GM23338 (cell line): ENCODE data around the gene EDEM1. TPM values are rescaled to one million over a fixed set of nuclear protein-coding genes. Genes with fewer than 3 reads are reported as not detected.

Experiments used
- ATAC-seq: fragments of 200-7000 bp; cut with Tn5 transposase; 3 replicates; pipeline ENCODE4 v1.9.1; 2020
- DNase-seq: peaks from one replicate; pipeline ENCODE4 v3.0.0-alpha.2; 2015; ENCODE audit warnings: low spot score
- H2AFZ ChIP-seq: fragments of 200-600 bp; sonication (generic); 2 replicates; pipeline ENCODE4 v1.8.0; 2016; ENCODE audit warnings: antibody characterized with exemption, mild to moderate bottlenecking, moderate library complexity
- H3F3A ChIP-seq: fragments of 200-600 bp; sonication (generic); replicated peaks from 2 replicates; pipeline ENCODE4 v1.8.0; 2017; ENCODE audit warnings: antibody characterized with exemption, mixed run types, low read depth
- H3K27ac ChIP-seq: fragments of 200-600 bp; sonication (generic); 2 replicates; pipeline ENCODE4 v1.6.1; 2016; ENCODE audit warnings: low read depth
- H3K27me3 ChIP-seq: fragments of 200-600 bp; sonication (generic); 2 replicates; pipeline ENCODE4 v1.8.0; 2016; ENCODE audit warnings: mild to moderate bottlenecking, mixed run types, moderate library complexity; ENCODE audit not compliant: insufficient read depth
- H3K36me3 ChIP-seq: fragments of 200-600 bp; sonication (generic); 2 replicates; pipeline ENCODE4 v1.8.0; 2016; ENCODE audit warnings: mild to moderate bottlenecking; ENCODE audit not compliant: insufficient read depth
- H3K4me1 ChIP-seq: fragments of 200-600 bp; sonication (generic); 2 replicates; pipeline ENCODE4 v1.8.0; 2016; ENCODE audit warnings: mild to moderate bottlenecking, moderate library complexity; ENCODE audit not compliant: insufficient read depth
- H3K4me2 ChIP-seq: fragments of 200-600 bp; sonication (generic); 2 replicates; pipeline ENCODE4 v1.7.1; 2017; ENCODE audit warnings: mixed run types
- H3K4me3 ChIP-seq: fragments of 200-600 bp; sonication (generic); 2 replicates; pipeline ENCODE4 v1.6.1; 2016; ENCODE audit warnings: mixed run types
- H3K79me2 ChIP-seq: fragments of 200-600 bp; sonication (generic); replicated peaks from 2 replicates; pipeline ENCODE4 v1.8.0; 2017; ENCODE audit warnings: mild to moderate bottlenecking; ENCODE audit not compliant: insufficient read depth
- H3K9me2 ChIP-seq: fragments of 200-600 bp; sonication (generic); 2 replicates; pipeline ENCODE4 v1.8.0; 2017; ENCODE audit not compliant: insufficient read depth
- H4K20me1 ChIP-seq: fragments of 200-600 bp; sonication (generic); replicated peaks from 2 replicates; pipeline ENCODE4 v1.8.0; 2017; ENCODE audit warnings: mild to moderate bottlenecking; ENCODE audit not compliant: insufficient read depth
- H3K27ac Mint-ChIP-seq: 2 replicates; pipeline ENCODE4 v1.8.0; 2020; ENCODE audit warnings: inconsistent platforms, mild to moderate bottlenecking, moderate library complexity, mixed read lengths
- H3K27me3 Mint-ChIP-seq: 3 replicates; pipeline ENCODE4 v1.8.0; 2022; ENCODE audit warnings: low read depth, mild to moderate bottlenecking, moderate library complexity, mixed read lengths, inconsistent platforms; ENCODE audit not compliant: insufficient read depth, poor library complexity
- H3K36me3 Mint-ChIP-seq: 3 replicates; pipeline ENCODE4 v1.8.0; 2021; ENCODE audit warnings: low read depth, mild to moderate bottlenecking, inconsistent platforms, moderate library complexity, mixed read lengths
- H3K4me1 Mint-ChIP-seq: 3 replicates; pipeline ENCODE4 v1.8.0; 2020; ENCODE audit warnings: mild to moderate bottlenecking, inconsistent platforms, mixed read lengths
- H3K4me3 Mint-ChIP-seq: 3 replicates; pipeline ENCODE4 v1.8.0; 2021; ENCODE audit warnings: moderate library complexity, mild to moderate bottlenecking, inconsistent platforms, mixed read lengths
- H3K9me3 Mint-ChIP-seq: 3 replicates; pipeline ENCODE4 v1.8.0; 2020; ENCODE audit warnings: moderate library complexity, mild to moderate bottlenecking, inconsistent platforms, mixed read lengths
- CREB1 ChIP-seq: fragments of 250-450 bp; sonication (Bioruptor Pico); IDR thresholded peaks from 2 replicates; pipeline ENCODE4 v1.5.0; 2020; ENCODE audit warnings: low read depth, mild to moderate bottlenecking, moderate library complexity
- EZH2 ChIP-seq: fragments of 200-600 bp; sonication (generic); IDR thresholded peaks from one replicate; pipeline ENCODE4 v1.8.0; 2017; ENCODE audit warnings: antibody characterized with exemption, mild to moderate bottlenecking, low read depth; ENCODE audit not compliant: unreplicated experiment
- EZH2phosphoT487 ChIP-seq: fragments of 200-600 bp; sonication (generic); IDR thresholded peaks from one replicate; pipeline ENCODE4 v1.8.1; 2018; ENCODE audit warnings: antibody characterized with exemption; ENCODE audit not compliant: unreplicated experiment
- JUNB ChIP-seq: IDR thresholded peaks from one replicate; pipeline ENCODE4 v1.6.1; 2016; ENCODE audit warnings: antibody characterized with exemption; ENCODE audit not compliant: unreplicated experiment
- NANOG ChIP-seq: IDR thresholded peaks from 2 replicates; pipeline ENCODE4 v1.6.1; 2016; ENCODE audit warnings: antibody characterized with exemption, borderline replicate concordance
- ZNF114 ChIP-seq: fragments of 250-450 bp; sonication (Bioruptor Pico); IDR thresholded peaks from 2 replicates; pipeline ENCODE4 v1.5.0; 2020; ENCODE audit warnings: mild to moderate bottlenecking, moderate library complexity
- ZNF331 ChIP-seq: fragments of 250-450 bp; sonication (Bioruptor Pico); IDR thresholded peaks from 2 replicates; pipeline ENCODE4 v1.5.0; 2020; ENCODE audit warnings: low read depth, mild to moderate bottlenecking, moderate library complexity
- polyA plus RNA-seq: library from polyadenylated mRNA; unstranded; fragments of >200 nt; fragmentation: Nextera tagmentation; extraction: Ambion mirVana; gene quantifications from 2 replicates; pipeline ENCODE4 v1.2.1, GENCODE V29; 2016
- total RNA-seq: library from RNA; depleted of rRNA; stranded (reverse); fragments of >200 nt; shearing (Covaris generic); gene quantifications from 2 replicates; pipeline ENCODE4 v1.2.3, GENCODE V29; 2014
- TF ChIP-seq, protein P1 (sequence below): fragments of 250-450 bp; sonication (Bioruptor Pico); IDR thresholded peaks from 2 replicates; pipeline ENCODE4 v1.5.0; 2020; ENCODE audit warnings: mild to moderate bottlenecking, moderate library complexity
- TF ChIP-seq, protein P2 (sequence below), 2 experiments: fragments of 200-600 bp in 1 of 2; sonication (generic) in 1 of 2; conservative IDR thresholded peaks; 2 replicates each; pipeline versions ENCODE4 v1.5.1 to v1.6.1; 2016 to 2017; ENCODE audit warnings: antibody characterized with exemption in 2 of 2, low read depth in 2 of 2, mild to moderate bottlenecking in 2 of 2, moderate library complexity in 1 of 2
- TF ChIP-seq, protein P3 (sequence below): IDR thresholded peaks from one replicate; pipeline ENCODE4 v1.6.1; 2018; ENCODE audit warnings: antibody characterized with exemption; ENCODE audit not compliant: unreplicated experiment

The EDEM1 gene
- total and polyA plus RNA-seq, 2 experiments from 2014 or later: 2.2 to 36.7 TPM

DNA sequence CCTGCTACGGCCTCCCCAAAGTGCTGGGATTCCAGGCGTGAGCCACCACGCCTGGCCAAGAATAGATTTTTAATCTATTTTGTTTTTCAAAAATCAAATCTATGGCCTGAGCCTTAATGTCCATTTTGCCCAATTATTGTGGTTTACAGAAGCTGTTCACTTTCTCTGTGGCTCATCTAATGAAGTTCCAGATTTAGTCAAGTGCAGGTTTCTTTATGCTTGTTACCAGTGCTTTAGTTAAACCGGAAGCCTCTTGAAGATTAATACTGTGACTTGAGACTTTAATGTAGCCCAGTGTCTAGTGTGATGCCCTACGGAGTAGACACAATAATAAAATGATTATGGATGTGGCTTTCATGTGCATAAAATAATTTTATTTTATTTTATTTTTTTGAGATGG lies 16.5 kb upstream of the EDEM1 start:
- DNase-seq (no peak), ATAC-seq (no peak)
- Histone ChIP-seq H3K36me3 (peaks cover 4% of the 10 kb centered on the region; the same call in 1 of the 2 replicates), H4K20me1 (0 out of 2 replicates have a peak, but pooled peaks cover 5% of the 10 kb centered on the region), H3K79me2 (peaks cover 40% of the 10 kb centered on the region), H3K4me2 (no peak overlapping the region), H3K4me3 (no peak overlapping the region), H3F3A (no peaks in the 10 kb centered on the region), H2AFZ (no peak overlapping the region), H3K9me2 (no peaks in the 10 kb centered on the region), H3K27ac (no peak overlapping the region), H3K4me1 (peaks cover 6% of the 10 kb centered on the region), H3K27me3 (no peaks in the 10 kb centered on the region)
- Mint-ChIP-seq H3K27me3 (peaks cover 1% of the 10 kb centered on the region), H3K27ac (no peak overlapping the region), H3K4me3 (no peak overlapping the region), H3K9me3 (no peaks in the 10 kb centered on the region), H3K4me1 (peaks cover 7% of the 10 kb centered on the region), H3K36me3 (peaks cover 16% of the 10 kb centered on the region; the same call in 2 of the 3 replicates)
- TF ChIP-seq ZNF114 (CRISPR knock-in tag): no peak
- TF ChIP-seq, protein P1, sequence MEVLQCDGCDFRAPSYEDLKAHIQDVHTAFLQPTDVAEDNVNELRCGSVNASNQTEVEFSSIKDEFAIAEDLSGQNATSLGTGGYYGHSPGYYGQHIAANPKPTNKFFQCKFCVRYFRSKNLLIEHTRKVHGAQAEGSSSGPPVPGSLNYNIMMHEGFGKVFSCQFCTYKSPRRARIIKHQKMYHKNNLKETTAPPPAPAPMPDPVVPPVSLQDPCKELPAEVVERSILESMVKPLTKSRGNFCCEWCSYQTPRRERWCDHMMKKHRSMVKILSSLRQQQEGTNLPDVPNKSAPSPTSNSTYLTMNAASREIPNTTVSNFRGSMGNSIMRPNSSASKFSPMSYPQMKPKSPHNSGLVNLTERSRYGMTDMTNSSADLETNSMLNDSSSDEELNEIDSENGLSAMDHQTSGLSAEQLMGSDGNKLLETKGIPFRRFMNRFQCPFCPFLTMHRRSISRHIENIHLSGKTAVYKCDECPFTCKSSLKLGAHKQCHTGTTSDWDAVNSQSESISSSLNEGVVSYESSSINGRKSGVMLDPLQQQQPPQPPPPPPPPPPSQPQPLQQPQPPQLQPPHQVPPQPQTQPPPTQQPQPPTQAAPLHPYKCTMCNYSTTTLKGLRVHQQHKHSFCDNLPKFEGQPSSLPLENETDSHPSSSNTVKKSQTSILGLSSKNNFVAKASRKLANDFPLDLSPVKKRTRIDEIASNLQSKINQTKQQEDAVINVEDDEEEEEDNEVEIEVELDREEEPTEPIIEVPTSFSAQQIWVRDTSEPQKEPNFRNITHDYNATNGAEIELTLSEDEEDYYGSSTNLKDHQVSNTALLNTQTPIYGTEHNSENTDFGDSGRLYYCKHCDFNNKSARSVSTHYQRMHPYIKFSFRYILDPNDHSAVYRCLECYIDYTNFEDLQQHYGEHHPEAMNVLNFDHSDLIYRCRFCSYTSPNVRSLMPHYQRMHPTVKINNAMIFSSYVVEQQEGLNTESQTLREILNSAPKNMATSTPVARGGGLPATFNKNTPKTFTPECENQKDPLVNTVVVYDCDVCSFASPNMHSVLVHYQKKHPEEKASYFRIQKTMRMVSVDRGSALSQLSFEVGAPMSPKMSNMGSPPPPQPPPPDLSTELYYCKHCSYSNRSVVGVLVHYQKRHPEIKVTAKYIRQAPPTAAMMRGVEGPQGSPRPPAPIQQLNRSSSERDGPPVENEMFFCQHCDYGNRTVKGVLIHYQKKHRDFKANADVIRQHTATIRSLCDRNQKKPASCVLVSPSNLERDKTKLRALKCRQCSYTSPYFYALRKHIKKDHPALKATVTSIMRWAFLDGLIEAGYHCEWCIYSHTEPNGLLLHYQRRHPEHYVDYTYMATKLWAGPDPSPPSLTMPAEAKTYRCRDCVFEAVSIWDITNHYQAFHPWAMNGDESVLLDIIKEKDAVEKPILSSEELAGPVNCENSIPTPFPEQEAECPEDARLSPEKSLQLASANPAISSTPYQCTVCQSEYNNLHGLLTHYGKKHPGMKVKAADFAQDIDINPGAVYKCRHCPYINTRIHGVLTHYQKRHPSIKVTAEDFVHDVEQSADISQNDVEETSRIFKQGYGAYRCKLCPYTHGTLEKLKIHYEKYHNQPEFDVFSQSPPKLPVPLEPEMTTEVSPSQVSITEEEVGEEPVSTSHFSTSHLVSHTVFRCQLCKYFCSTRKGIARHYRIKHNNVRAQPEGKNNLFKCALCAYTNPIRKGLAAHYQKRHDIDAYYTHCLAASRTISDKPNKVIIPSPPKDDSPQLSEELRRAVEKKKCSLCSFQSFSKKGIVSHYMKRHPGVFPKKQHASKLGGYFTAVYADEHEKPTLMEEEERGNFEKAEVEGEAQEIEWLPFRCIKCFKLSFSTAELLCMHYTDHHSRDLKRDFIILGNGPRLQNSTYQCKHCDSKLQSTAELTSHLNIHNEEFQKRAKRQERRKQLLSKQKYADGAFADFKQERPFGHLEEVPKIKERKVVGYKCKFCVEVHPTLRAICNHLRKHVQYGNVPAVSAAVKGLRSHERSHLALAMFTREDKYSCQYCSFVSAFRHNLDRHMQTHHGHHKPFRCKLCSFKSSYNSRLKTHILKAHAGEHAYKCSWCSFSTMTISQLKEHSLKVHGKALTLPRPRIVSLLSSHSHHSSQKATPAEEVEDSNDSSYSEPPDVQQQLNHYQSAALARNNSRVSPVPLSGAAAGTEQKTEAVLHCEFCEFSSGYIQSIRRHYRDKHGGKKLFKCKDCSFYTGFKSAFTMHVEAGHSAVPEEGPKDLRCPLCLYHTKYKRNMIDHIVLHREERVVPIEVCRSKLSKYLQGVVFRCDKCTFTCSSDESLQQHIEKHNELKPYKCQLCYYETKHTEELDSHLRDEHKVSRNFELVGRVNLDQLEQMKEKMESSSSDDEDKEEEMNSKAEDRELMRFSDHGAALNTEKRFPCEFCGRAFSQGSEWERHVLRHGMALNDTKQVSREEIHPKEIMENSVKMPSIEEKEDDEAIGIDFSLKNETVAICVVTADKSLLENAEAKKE (CRISPR knock-in tag): no peak

DNA sequence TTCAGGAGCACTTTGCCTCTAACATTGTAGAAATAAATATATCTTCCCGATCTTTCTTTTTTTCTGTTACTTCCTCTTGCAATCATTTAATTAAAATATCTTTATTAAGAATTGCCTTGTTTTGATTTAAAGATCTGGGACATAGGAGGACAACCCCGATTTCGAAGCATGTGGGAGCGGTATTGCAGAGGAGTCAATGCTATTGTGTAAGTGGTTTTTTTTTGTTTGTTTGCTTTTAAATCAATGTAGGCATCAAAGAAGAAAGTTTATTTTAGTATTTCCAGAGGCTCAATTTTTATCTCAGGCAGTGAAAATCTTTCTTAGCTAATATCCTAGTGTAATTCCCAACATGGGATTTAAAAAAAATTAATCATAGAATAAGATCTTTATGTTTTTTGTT lies 15.5 kb upstream of the EDEM1 start:
- Histone ChIP-seq H3K4me3 (no peak overlapping the region), H3K79me2 (peaks cover 29% of the 10 kb centered on the region), H2AFZ (no peak overlapping the region), H3K4me2 (no peak overlapping the region), H3K27me3 (no peaks in the 10 kb centered on the region), H4K20me1 (0 out of 2 replicates have a peak, but pooled peaks cover 5% of the 10 kb centered on the region), H3K9me2 (no peaks in the 10 kb centered on the region), H3K27ac (no peak overlapping the region), H3F3A (no peaks in the 10 kb centered on the region), H3K4me1 (no peaks in the 10 kb centered on the region), H3K36me3 (peaks cover 4% of the 10 kb centered on the region; the same call in 1 of the 2 replicates)
- Mint-ChIP-seq H3K27me3 (peaks cover 1% of the 10 kb centered on the region), H3K36me3 (peaks cover 16% of the 10 kb centered on the region; the same call in 2 of the 3 replicates), H3K27ac (no peak overlapping the region), H3K9me3 (no peaks in the 10 kb centered on the region), H3K4me1 (peaks cover under 1% of the 10 kb centered on the region; the same call in 1 of the 3 replicates), H3K4me3 (no peak overlapping the region)
- ATAC-seq (no peak), DNase-seq (no peak)
- TF ChIP-seq EZH2: no peak
- no peak for TF ChIP-seq ZNF114 (CRISPR knock-in tag)
- TF ChIP-seq NANOG: no peak
- no peak for TF ChIP-seq ZNF331
- TF ChIP-seq CREB1 (CRISPR knock-in tag): no peak
- TF ChIP-seq, protein P2, sequence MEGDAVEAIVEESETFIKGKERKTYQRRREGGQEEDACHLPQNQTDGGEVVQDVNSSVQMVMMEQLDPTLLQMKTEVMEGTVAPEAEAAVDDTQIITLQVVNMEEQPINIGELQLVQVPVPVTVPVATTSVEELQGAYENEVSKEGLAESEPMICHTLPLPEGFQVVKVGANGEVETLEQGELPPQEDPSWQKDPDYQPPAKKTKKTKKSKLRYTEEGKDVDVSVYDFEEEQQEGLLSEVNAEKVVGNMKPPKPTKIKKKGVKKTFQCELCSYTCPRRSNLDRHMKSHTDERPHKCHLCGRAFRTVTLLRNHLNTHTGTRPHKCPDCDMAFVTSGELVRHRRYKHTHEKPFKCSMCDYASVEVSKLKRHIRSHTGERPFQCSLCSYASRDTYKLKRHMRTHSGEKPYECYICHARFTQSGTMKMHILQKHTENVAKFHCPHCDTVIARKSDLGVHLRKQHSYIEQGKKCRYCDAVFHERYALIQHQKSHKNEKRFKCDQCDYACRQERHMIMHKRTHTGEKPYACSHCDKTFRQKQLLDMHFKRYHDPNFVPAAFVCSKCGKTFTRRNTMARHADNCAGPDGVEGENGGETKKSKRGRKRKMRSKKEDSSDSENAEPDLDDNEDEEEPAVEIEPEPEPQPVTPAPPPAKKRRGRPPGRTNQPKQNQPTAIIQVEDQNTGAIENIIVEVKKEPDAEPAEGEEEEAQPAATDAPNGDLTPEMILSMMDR (conservative IDR thresholded peaks at IDR 0.05; ENCODE audit: low read depth in 2 of 2): no peak
- no peak for TF ChIP-seq EZH2phosphoT487
- TF ChIP-seq, protein P3, sequence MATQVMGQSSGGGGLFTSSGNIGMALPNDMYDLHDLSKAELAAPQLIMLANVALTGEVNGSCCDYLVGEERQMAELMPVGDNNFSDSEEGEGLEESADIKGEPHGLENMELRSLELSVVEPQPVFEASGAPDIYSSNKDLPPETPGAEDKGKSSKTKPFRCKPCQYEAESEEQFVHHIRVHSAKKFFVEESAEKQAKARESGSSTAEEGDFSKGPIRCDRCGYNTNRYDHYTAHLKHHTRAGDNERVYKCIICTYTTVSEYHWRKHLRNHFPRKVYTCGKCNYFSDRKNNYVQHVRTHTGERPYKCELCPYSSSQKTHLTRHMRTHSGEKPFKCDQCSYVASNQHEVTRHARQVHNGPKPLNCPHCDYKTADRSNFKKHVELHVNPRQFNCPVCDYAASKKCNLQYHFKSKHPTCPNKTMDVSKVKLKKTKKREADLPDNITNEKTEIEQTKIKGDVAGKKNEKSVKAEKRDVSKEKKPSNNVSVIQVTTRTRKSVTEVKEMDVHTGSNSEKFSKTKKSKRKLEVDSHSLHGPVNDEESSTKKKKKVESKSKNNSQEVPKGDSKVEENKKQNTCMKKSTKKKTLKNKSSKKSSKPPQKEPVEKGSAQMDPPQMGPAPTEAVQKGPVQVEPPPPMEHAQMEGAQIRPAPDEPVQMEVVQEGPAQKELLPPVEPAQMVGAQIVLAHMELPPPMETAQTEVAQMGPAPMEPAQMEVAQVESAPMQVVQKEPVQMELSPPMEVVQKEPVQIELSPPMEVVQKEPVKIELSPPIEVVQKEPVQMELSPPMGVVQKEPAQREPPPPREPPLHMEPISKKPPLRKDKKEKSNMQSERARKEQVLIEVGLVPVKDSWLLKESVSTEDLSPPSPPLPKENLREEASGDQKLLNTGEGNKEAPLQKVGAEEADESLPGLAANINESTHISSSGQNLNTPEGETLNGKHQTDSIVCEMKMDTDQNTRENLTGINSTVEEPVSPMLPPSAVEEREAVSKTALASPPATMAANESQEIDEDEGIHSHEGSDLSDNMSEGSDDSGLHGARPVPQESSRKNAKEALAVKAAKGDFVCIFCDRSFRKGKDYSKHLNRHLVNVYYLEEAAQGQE: no peak
- no peak for TF ChIP-seq JUNB
